Ovary (tissue), 3 donors: Measurements from ENCODE around the gene PCSK2.

Experiments used
- CTCF ChIP-seq, 3 donors: fragments of 450-650 bp in 2 of 3; fragments of 200-600 bp in 1 of 3; IDR thresholded peaks; one replicate each; pipeline versions ENCODE4 v1.5.1 to v1.8.0; 2016 to 2022; ENCODE audit warnings: antibody characterized with exemption in 3 of 3, mild to moderate bottlenecking in 1 of 3
- EP300 ChIP-seq: sonication (generic); formaldehyde crosslinking; IDR thresholded peaks from one replicate; pipeline ENCODE4 v1.6.1; 2017; ENCODE audit warnings: antibody characterized with exemption
- POLR2A ChIP-seq: fragments of 450-650 bp; IDR thresholded peaks from one replicate; pipeline ENCODE4 v1.6.1; 2017; ENCODE audit warnings: antibody characterized with exemption, mild to moderate bottlenecking, moderate library complexity
- donor health status: DM: no; HTN: no; CAD: no.

- TF ChIP-seq CTCF (IDR thresholded peaks at IDR 0.05) (no peak), EP300 (no peak), POLR2A (no peak)
These were observed 15.9 kb upstream of the PCSK2 start for GRCh38 chr20:17210983-17211382.
